Neural progenitor cell (in vitro differentiated cells): Measurements from ENCODE around the gene PLCD3. TPM values are rescaled to one million over a fixed set of nuclear protein-coding genes. Genes with fewer than 3 reads are reported as not detected.

Experiments used
- DNase-seq: peaks from one replicate; pipeline ENCODE4 v3.0.0-alpha.2; 2016; ENCODE audit warnings: low spot score
- H2AFZ ChIP-seq: fragments of 200-600 bp; sonication (generic); replicated peaks from 2 replicates; pipeline ENCODE4 v1.6.1; 2016; ENCODE audit warnings: antibody characterized with exemption
- H3F3A ChIP-seq: fragments of 200-600 bp; sonication (generic); 2 replicates; pipeline ENCODE4 v1.6.1; 2016; ENCODE audit warnings: antibody characterized with exemption, low read depth
- H3K27ac ChIP-seq: fragments of 200-600 bp; sonication (generic); 2 replicates; pipeline ENCODE4 v1.5.1; 2016; ENCODE audit warnings: mild to moderate bottlenecking
- H3K27me3 ChIP-seq: fragments of 200-600 bp; sonication (generic); 2 replicates; pipeline ENCODE4 v1.6.1; 2016; ENCODE audit warnings: mild to moderate bottlenecking, moderate library complexity
- H3K36me3 ChIP-seq: fragments of 200-600 bp; sonication (generic); 2 replicates; pipeline ENCODE4 v1.5.1; 2016
- H3K4me1 ChIP-seq: fragments of 200-600 bp; sonication (generic); 2 replicates; pipeline ENCODE4 v1.6.1; 2016; ENCODE audit warnings: mixed run types
- H3K4me2 ChIP-seq: fragments of 200-600 bp; sonication (generic); 2 replicates; pipeline ENCODE4 v1.6.1; 2016
- H3K4me3 ChIP-seq: fragments of 200-600 bp; sonication (generic); 2 replicates; pipeline ENCODE4 v1.5.1; 2016
- H3K79me2 ChIP-seq: fragments of 200-600 bp; sonication (generic); 2 replicates; pipeline ENCODE4 v1.6.1; 2016; ENCODE audit warnings: low read depth
- H3K9ac ChIP-seq: fragments of 200-600 bp; sonication (generic); 2 replicates; pipeline ENCODE4 v1.6.1; 2016
- H3K9me3 ChIP-seq: fragments of 200-600 bp; sonication (generic); 2 replicates; pipeline ENCODE4 v1.5.1; 2016; ENCODE audit warnings: low read depth
- H4K20me1 ChIP-seq: fragments of 200-600 bp; sonication (generic); 2 replicates; pipeline ENCODE4 v1.6.1; 2016; ENCODE audit warnings: low read depth
- H3K27ac Mint-ChIP-seq: 3 replicates; pipeline ENCODE4 v1.8.0; 2021; ENCODE audit warnings: mixed read lengths
- H3K27me3 Mint-ChIP-seq: 2 replicates; pipeline ENCODE4 v1.8.0; 2022; ENCODE audit warnings: low read depth, mild to moderate bottlenecking, inconsistent platforms, moderate library complexity, mixed read lengths; ENCODE audit not compliant: insufficient read depth
- H3K36me3 Mint-ChIP-seq: 3 replicates; pipeline ENCODE4 v1.8.0; 2021; ENCODE audit warnings: mixed read lengths
- H3K4me1 Mint-ChIP-seq: 3 replicates; pipeline ENCODE4 v1.8.0; 2021; ENCODE audit warnings: mixed read lengths
- H3K4me3 Mint-ChIP-seq: 3 replicates; pipeline ENCODE4 v1.8.0; 2021; ENCODE audit warnings: mild to moderate bottlenecking, moderate library complexity, mixed read lengths
- H3K9me3 Mint-ChIP-seq: 3 replicates; pipeline ENCODE4 v1.8.0; 2020; ENCODE audit warnings: mixed read lengths
- EZH2 ChIP-seq: fragments of 200-600 bp; sonication (generic); IDR thresholded peaks from 2 replicates; pipeline ENCODE4 v1.6.1; 2017; ENCODE audit warnings: antibody characterized with exemption, mild to moderate bottlenecking, moderate library complexity
- EZH2phosphoT487 ChIP-seq: fragments of 200-600 bp; sonication (generic); IDR thresholded peaks from 2 replicates; pipeline ENCODE4 v1.6.1; 2017; ENCODE audit warnings: antibody characterized with exemption
- total RNA-seq: library from RNA; depleted of rRNA; stranded (reverse); fragments of >200 nt; gene quantifications from 2 replicates; pipeline ENCODE4 v1.2.3, GENCODE V29; 2015; ENCODE audit warnings: low replicate concordance
- TF ChIP-seq, protein P1 (sequence below): fragments of 200-600 bp; sonication (generic); IDR thresholded peaks from 2 replicates; pipeline ENCODE4 v1.5.1; 2017; ENCODE audit warnings: antibody characterized with exemption, mild to moderate bottlenecking

The PLCD3 gene
- total RNA-seq, 1 donor from 2014 or later: 16.0 TPM

DNA sequence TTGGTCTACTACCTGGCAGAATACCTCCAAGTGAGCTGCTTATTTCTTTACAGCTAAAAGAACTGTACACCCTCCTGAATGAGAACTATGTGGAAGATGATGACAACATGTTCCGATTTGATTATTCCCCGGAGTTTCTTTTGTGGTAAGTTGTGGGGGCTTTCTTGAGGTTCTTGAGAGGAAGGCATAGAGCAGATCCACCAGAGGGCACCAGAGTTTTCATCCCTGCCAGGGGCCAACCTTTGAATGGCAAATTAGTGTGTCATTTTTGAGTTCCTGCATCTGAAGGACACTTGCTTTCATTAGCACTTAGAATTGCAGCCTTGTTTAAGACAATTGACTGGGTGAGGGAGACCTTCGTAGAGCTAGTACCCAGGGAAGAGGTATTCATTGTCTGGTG is 36.2 kb downstream of the PLCD3 start:
- peaks cover 15% of the 10 kb centered on the region for H4K20me1 ChIP-seq
- H3K9ac ChIP-seq: no peak overlapping the region
- peak; percentile 40 for DNase-seq
- peaks cover 3% of the 10 kb centered on the region for H3F3A ChIP-seq
- H3K79me2 ChIP-seq: no peaks in the 10 kb centered on the region
- no peak overlapping the region for H2AFZ ChIP-seq
- H3K4me1 ChIP-seq: no peaks in the 10 kb centered on the region
- no peaks in the 10 kb centered on the region for H3K27me3 ChIP-seq
- no peak overlapping the region for H3K4me2 ChIP-seq
- H3K36me3 ChIP-seq: peaks cover 7% of the 10 kb centered on the region
- no peaks in the 10 kb centered on the region for H3K9me3 Mint-ChIP-seq
- H3K4me3 ChIP-seq: no peak overlapping the region
- peaks cover 31% of the 10 kb centered on the region for H3K36me3 Mint-ChIP-seq
- no peaks in the 10 kb centered on the region for H3K4me1 Mint-ChIP-seq
- TF ChIP-seq, protein P1, sequence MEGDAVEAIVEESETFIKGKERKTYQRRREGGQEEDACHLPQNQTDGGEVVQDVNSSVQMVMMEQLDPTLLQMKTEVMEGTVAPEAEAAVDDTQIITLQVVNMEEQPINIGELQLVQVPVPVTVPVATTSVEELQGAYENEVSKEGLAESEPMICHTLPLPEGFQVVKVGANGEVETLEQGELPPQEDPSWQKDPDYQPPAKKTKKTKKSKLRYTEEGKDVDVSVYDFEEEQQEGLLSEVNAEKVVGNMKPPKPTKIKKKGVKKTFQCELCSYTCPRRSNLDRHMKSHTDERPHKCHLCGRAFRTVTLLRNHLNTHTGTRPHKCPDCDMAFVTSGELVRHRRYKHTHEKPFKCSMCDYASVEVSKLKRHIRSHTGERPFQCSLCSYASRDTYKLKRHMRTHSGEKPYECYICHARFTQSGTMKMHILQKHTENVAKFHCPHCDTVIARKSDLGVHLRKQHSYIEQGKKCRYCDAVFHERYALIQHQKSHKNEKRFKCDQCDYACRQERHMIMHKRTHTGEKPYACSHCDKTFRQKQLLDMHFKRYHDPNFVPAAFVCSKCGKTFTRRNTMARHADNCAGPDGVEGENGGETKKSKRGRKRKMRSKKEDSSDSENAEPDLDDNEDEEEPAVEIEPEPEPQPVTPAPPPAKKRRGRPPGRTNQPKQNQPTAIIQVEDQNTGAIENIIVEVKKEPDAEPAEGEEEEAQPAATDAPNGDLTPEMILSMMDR: peak; percentile 56
- TF ChIP-seq EZH2: no peak
- no peak overlapping the region for H3K27ac Mint-ChIP-seq
- H3K27ac ChIP-seq: no peak overlapping the region
- no peaks in the 10 kb centered on the region for H3K9me3 ChIP-seq
- H3K4me3 Mint-ChIP-seq: peak overlapping the region; percentile 7
- H3K27me3 Mint-ChIP-seq: peaks cover 5% of the 10 kb centered on the region

DNA sequence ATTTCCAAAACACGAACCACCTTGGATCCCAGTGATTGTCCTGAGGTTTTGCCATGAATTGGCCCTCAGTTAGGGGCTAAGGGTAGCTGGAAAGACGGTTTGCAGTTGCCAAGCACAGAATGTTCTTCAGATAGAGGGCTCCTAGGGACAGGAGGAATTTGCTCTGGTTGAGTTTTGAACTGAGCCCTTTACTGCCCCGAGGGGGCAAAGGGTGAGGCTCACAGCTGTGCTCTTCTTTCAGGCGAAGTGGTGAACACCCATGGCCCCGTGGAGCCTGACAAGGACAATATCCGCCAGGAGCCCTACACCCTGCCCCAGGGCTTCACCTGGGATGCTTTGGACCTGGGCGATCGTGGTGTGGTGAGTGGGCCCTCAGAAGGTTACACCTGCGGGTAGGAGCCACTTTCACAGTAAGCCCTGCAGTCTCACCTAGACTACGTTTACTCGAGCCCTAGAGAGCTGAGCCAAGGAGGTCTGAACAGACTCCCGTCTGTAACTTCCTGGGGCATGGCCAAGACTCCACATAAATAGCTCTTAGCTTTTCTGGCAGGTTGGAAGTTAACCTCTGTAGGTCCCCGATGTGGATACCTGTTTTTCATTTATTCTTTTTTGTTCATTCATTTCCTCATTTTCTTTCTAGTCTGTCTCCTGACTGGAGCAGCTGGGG is 38.7 kb downstream of the PLCD3 start:
- Histone ChIP-seq H3K4me3 (no peak overlapping the region), H3K27ac (no peak overlapping the region), H3K27me3 (no peaks in the 10 kb centered on the region), H3K9ac (no peak overlapping the region), H3K9me3 (no peaks in the 10 kb centered on the region), H3K36me3 (peaks cover 3% of the 10 kb centered on the region), H2AFZ (no peak overlapping the region), H3K4me2 (no peak overlapping the region), H4K20me1 (peaks cover 12% of the 10 kb centered on the region), H3F3A (peaks cover 3% of the 10 kb centered on the region), H3K4me1 (no peaks in the 10 kb centered on the region), H3K79me2 (no peaks in the 10 kb centered on the region)
- Mint-ChIP-seq H3K27me3 (peaks cover 5% of the 10 kb centered on the region), H3K27ac (no peak overlapping the region), H3K4me1 (peaks cover 3% of the 10 kb centered on the region), H3K9me3 (no peaks in the 10 kb centered on the region), H3K36me3 (peaks cover 40% of the 10 kb centered on the region), H3K4me3 (no peak overlapping the region)
- no peak for DNase-seq
- TF ChIP-seq, protein P1: no peak
- TF ChIP-seq EZH2phosphoT487 (no peak), EZH2 (no peak)

DNA sequence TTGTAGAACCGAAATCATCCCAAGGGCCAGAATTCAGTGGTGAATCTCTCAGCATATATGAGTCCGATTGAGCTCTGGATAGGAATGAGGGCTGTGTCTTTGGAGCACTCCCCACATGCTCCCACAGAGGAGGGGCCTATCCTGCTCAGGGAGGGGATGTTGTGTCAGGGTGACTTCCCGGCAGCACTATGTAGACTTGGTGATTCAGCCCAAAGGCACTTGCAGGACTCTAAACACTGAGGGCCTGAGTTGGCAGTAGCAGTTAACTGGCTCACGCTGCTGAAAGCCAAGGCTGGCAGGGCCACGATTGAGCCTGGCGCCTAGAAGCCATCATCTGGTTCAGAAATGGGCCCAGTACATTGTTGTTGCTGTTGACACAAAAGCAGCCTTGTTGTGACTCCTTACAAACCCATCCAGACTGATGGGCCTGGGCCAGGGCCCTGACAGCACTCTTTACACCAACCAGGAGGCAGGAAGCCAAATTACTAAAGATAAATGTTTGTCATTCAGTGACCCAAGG is 39.3 kb downstream of the PLCD3 start:
- H3K9me3 ChIP-seq: no peaks in the 10 kb centered on the region
- no peak overlapping the region for H3K27ac Mint-ChIP-seq
- H2AFZ ChIP-seq: no peak overlapping the region
- no peak overlapping the region for H3K27ac ChIP-seq
- no peaks in the 10 kb centered on the region for H3K4me1 ChIP-seq
- H3K9me3 Mint-ChIP-seq: no peaks in the 10 kb centered on the region
- H3K9ac ChIP-seq: no peak overlapping the region
- peaks cover 40% of the 10 kb centered on the region for H3K36me3 Mint-ChIP-seq
- peaks cover 10% of the 10 kb centered on the region for H4K20me1 ChIP-seq
- peaks cover 3% of the 10 kb centered on the region for H3K4me1 Mint-ChIP-seq
- no peak overlapping the region for H3K4me2 ChIP-seq
- H3F3A ChIP-seq: peaks cover 1% of the 10 kb centered on the region
- H3K79me2 ChIP-seq: no peaks in the 10 kb centered on the region
- no peak for TF ChIP-seq EZH2
- TF ChIP-seq, protein P1: no peak
- TF ChIP-seq EZH2phosphoT487: no peak
- H3K4me3 ChIP-seq: no peak overlapping the region
- no peaks in the 10 kb centered on the region for H3K27me3 ChIP-seq
- no peak for DNase-seq
- peaks cover 5% of the 10 kb centered on the region for H3K27me3 Mint-ChIP-seq
- H3K36me3 ChIP-seq: peaks cover 3% of the 10 kb centered on the region
- no peak overlapping the region for H3K4me3 Mint-ChIP-seq
